H1 (cell line): ENCODE measurements around the gene NUBPL. TPM values are rescaled to one million over a fixed set of nuclear protein-coding genes. Genes with fewer than 3 reads are reported as not detected.

Experiments used
- CTCF ChIA-PET: fragments of 300-600 bp; sonication (Branson Sonifier 250); formaldehyde crosslinking; loops from one replicate; lab custom pipeline; 2021; ENCODE audit not compliant: partially characterized antibody; lab: Charles Lee
- POLR2A ChIA-PET: fragments of 300-600 bp; sonication (Branson Sonifier 250); formaldehyde crosslinking; loops from one replicate; lab custom pipeline; 2021; ENCODE audit warnings: inconsistent platforms; ENCODE audit not compliant: partially characterized antibody; lab: Charles Lee
- DNase-seq, 2 experiments: peaks; one replicate each; pipeline versions ENCODE4 v3.0.0 to v3.0.0-alpha.2; 2010 to 2022; ENCODE audit warnings: low spot score in 2 of 2, low read depth in 1 of 2, mixed read lengths in 1 of 2
- FAIRE-seq: peaks from 2 replicates; lab custom pipeline; 2011; peaks lifted over from hg19 to GRCh38; lab: Jason Lieb, UNC
- H2AFZ ChIP-seq: 2 replicates; pipeline ENCODE4 v1.8.1; 2012; ENCODE audit warnings: low read length, inconsistent platforms
- H2AK5ac ChIP-seq: 2 replicates; pipeline ENCODE4 v1.6.1; 2013; ENCODE audit warnings: low read depth, low read length
- H2BK120ac ChIP-seq: replicated peaks from 2 replicates; pipeline ENCODE3; 2013; ENCODE audit warnings: low read depth, low read length, inconsistent platforms
- H2BK12ac ChIP-seq: 2 replicates; pipeline ENCODE4 v1.6.1; 2013; ENCODE audit warnings: low read depth, low read length
- H2BK15ac ChIP-seq: 2 replicates; pipeline ENCODE4 v1.6.1; 2013; ENCODE audit warnings: low read length
- H2BK20ac ChIP-seq: 2 replicates; pipeline ENCODE4 v1.6.1; 2013; ENCODE audit warnings: low read length
- H2BK5ac ChIP-seq: 2 replicates; pipeline ENCODE4 v1.6.1; 2013; ENCODE audit warnings: low read depth, low read length
- H3K14ac ChIP-seq: 2 replicates; pipeline ENCODE4 v1.6.1; 2013; ENCODE audit warnings: inconsistent platforms; ENCODE audit not compliant: insufficient read length
- H3K18ac ChIP-seq: 2 replicates; pipeline ENCODE4 v1.6.1; 2013; ENCODE audit warnings: low read length; ENCODE audit errors: extremely low read depth
- H3K23ac ChIP-seq: 2 replicates; pipeline ENCODE4 v1.6.1; 2013; ENCODE audit warnings: inconsistent platforms; ENCODE audit not compliant: insufficient read length
- H3K23me2 ChIP-seq: 2 replicates; pipeline ENCODE4 v1.6.1; 2013; ENCODE audit warnings: low read depth, low read length
- H3K27ac ChIP-seq: 2 replicates; pipeline ENCODE4 v1.6.1; 2011; ENCODE audit warnings: low read depth, low read length, inconsistent platforms
- H3K27me3 ChIP-seq, 4 experiments: replicated peaks in 1 of 4; 1 replicate in 1 of 4; 2 replicates in 3 of 4; pipeline versions ENCODE4 v1.6.1 to v1.8.1; 2011 to 2013; ENCODE audit warnings: low read length in 3 of 4, mild to moderate bottlenecking in 3 of 4, inconsistent platforms in 2 of 4, mixed read lengths in 2 of 4, moderate library complexity in 1 of 4; ENCODE audit not compliant: control insufficient read depth in 3 of 4, insufficient read depth in 3 of 4; ENCODE audit errors: extremely low read depth in 1 of 4
- H3K36me3 ChIP-seq, 4 experiments: 2 replicates each; pipeline versions ENCODE4 v1.6.1 to v1.8.1; 2011 to 2013; ENCODE audit warnings: mild to moderate bottlenecking in 4 of 4, low read length in 3 of 4, moderate library complexity in 2 of 4, control low read depth in 1 of 4, inconsistent platforms in 1 of 4; ENCODE audit not compliant: insufficient read depth in 4 of 4, control insufficient read depth in 2 of 4
- H3K4ac ChIP-seq: replicated peaks from 2 replicates; pipeline ENCODE3; 2013; ENCODE audit warnings: low read length, low read depth, mixed read lengths, inconsistent platforms; ENCODE audit not compliant: insufficient read length
- H3K4me1 ChIP-seq, 4 experiments: replicated peaks in 1 of 4; 1 replicate in 1 of 4; 2 replicates in 3 of 4; pipeline versions ENCODE4 v1.6.1 to v1.8.1; 2011 to 2013; ENCODE audit warnings: low read length in 3 of 4, inconsistent platforms in 2 of 4, mixed read lengths in 1 of 4; ENCODE audit not compliant: insufficient read depth in 4 of 4, control insufficient read depth in 3 of 4
- H3K4me2 ChIP-seq, 2 experiments: 2 replicates each; pipeline versions ENCODE4 v1.6.1 to v1.8.1; 2011 to 2013; ENCODE audit warnings: low read depth in 2 of 2, low read length in 2 of 2, control low read depth in 1 of 2, inconsistent platforms in 1 of 2, mild to moderate bottlenecking in 1 of 2; ENCODE audit not compliant: insufficient read depth in 1 of 2
- H3K4me3 ChIP-seq, 4 experiments: fragments of 200-600, 300-600 bp in 1 of 4; sonication (generic), shearing (Covaris generic), sonication (Bioruptor Twin) in 1 of 4; 2 replicates each; pipeline versions ENCODE4 v1.5.1 to v1.8.1; 2011 to 2016; ENCODE audit warnings: low read length in 4 of 4, low read depth in 3 of 4, control low read depth in 2 of 4, inconsistent platforms in 2 of 4, mild to moderate bottlenecking in 2 of 4, mixed read lengths in 1 of 4, moderate library complexity in 1 of 4; ENCODE audit not compliant: insufficient read depth in 2 of 4; ENCODE audit errors: extremely low read depth in 1 of 4
- H3K56ac ChIP-seq: replicated peaks from 2 replicates; pipeline ENCODE3; 2013; ENCODE audit warnings: low read depth, mild to moderate bottlenecking, mixed read lengths, low read length, inconsistent platforms; ENCODE audit not compliant: insufficient read length
- H3K79me1 ChIP-seq: 2 replicates; pipeline ENCODE4 v1.6.1; 2013; ENCODE audit warnings: low read depth, low read length, control low read depth
- H3K79me2 ChIP-seq, 2 experiments: 2 replicates each; pipeline versions ENCODE4 v1.6.1 to v1.8.1; 2012 to 2013; ENCODE audit warnings: low read length in 2 of 2, mild to moderate bottlenecking in 2 of 2, inconsistent platforms in 1 of 2; ENCODE audit not compliant: insufficient read depth in 2 of 2, control insufficient read depth in 1 of 2
- H3K9ac ChIP-seq, 4 experiments: replicated peaks in 1 of 4; 1 replicate in 1 of 4; 2 replicates in 3 of 4; pipeline versions ENCODE4 v1.6.1 to v1.8.1; 2011 to 2013; ENCODE audit warnings: low read depth in 3 of 4, low read length in 3 of 4, control low read depth in 2 of 4, mild to moderate bottlenecking in 2 of 4, moderate library complexity in 2 of 4, inconsistent platforms in 1 of 4; ENCODE audit errors: extremely low read depth in 1 of 4
- H3K9me3 ChIP-seq, 2 experiments: 2 replicates each; pipeline versions ENCODE4 v1.6.1 to v1.8.1; 2012 to 2013; ENCODE audit warnings: mild to moderate bottlenecking in 2 of 2, moderate library complexity in 2 of 2, control low read depth in 1 of 2, inconsistent platforms in 1 of 2, low read depth in 1 of 2, low read length in 1 of 2, mixed read lengths in 1 of 2; ENCODE audit not compliant: insufficient read depth in 2 of 2
- H4K20me1 ChIP-seq, 2 experiments: replicated peaks in 1 of 2; 2 replicates each; pipeline versions ENCODE3 to v1.8.1; 2011 to 2013; ENCODE audit warnings: inconsistent platforms in 2 of 2, low read length in 2 of 2, mild to moderate bottlenecking in 1 of 2; ENCODE audit not compliant: insufficient read depth in 2 of 2, control insufficient read depth in 1 of 2
- H4K5ac ChIP-seq: 2 replicates; pipeline ENCODE4 v1.6.1; 2013; ENCODE audit warnings: low read length, low read depth, mixed read lengths, inconsistent platforms; ENCODE audit not compliant: insufficient read length
- H4K8ac ChIP-seq: 2 replicates; pipeline ENCODE4 v1.8.0; 2013; ENCODE audit warnings: mild to moderate bottlenecking, moderate library complexity, low read length, inconsistent platforms; ENCODE audit not compliant: insufficient read depth; ENCODE audit errors: extremely low read depth
- H4K91ac ChIP-seq: replicated peaks from 2 replicates; pipeline ENCODE3; 2013; ENCODE audit warnings: low read length, mixed read lengths, inconsistent platforms; ENCODE audit not compliant: insufficient read length
- EZH2 ChIP-seq: fragments of 200-600 bp; sonication (generic); IDR thresholded peaks from 2 replicates; pipeline ENCODE4 v1.7.1; 2012; ENCODE audit warnings: low read depth, mild to moderate bottlenecking, moderate library complexity, low read length, inconsistent platforms; ENCODE audit not compliant: severe bottlenecking
- POLR2AphosphoS5 ChIP-seq: IDR thresholded peaks from 2 replicates; pipeline ENCODE4 v1.6.1; 2011; ENCODE audit warnings: low read depth, low read length
- SIRT6 ChIP-seq: IDR thresholded peaks from one replicate; pipeline ENCODE4 v1.7.1; 2012; ENCODE audit warnings: low read length, inconsistent platforms
- WGBS, 2 experiments: shearing (Covaris generic) in 1 of 2; methylation state at CpG; one replicate each; pipeline versions ENCODE4 v1.1.6 to v1.1.7; 2013 to 2015; ENCODE audit warnings: low lambda C conversion rate in 2 of 2, mixed read lengths in 2 of 2, inconsistent platforms in 1 of 2, low coverage in 1 of 2, missing lambda C conversion rate in 1 of 2; ENCODE audit not compliant: insufficient replicate concordance in 2 of 2, insufficient coverage in 1 of 2, insufficient read length in 1 of 2; ENCODE audit errors: extremely low coverage in 1 of 2, missing lambda C conversion rate in 1 of 2; 5-methylcytosine and 5-hydroxymethylcytosine counted together
- polyA plus RNA-seq, 7 experiments: library from polyadenylated mRNA; depleted of rRNA in 3 of 7; stranded (reverse) in 5 of 7; unstranded in 2 of 7; fragments of >200 nt in 5 of 7; fragments of 200-250 nt in 2 of 7; gene quantifications; 1 replicate in 5 of 7; 2 replicates in 1 of 7; 4 replicates in 1 of 7; pipeline versions ENCODE4 v1.2.1 to v1.2.3, GENCODE V29; 2011 to 2013; ENCODE audit warnings: missing spikeins in 2 of 7, mixed read lengths in 2 of 7
- total RNA-seq: library from RNA; stranded (reverse); fragmentation: NEBNext Ultra II Directional; extraction: Animal tissue kit (Norgen Biotek cat#: 25700); gene quantifications from 2 replicates; pipeline ENCODE4 v1.2.1, GENCODE V29; 2021

The NUBPL gene
- total and polyA plus RNA-seq, 2 of the 8 experiments (the other 6 are each of a cell fraction or from before 2014, with no cell fraction given), result 1.6 to 6.8 TPM

GRCh38 chr14:31770271-31770670 lies 209.1 kb downstream of the NUBPL start:
- Histone ChIP-seq H3K79me1 (no peaks in the 10 kb centered on the region), H2AK5ac (no peak overlapping the region), H3K14ac (no peak overlapping the region), H3K4me1 (no peaks in the 10 kb centered on the region), H3K9ac (no peak overlapping the region), H3K23me2 (no peaks in the 10 kb centered on the region), H3K36me3 (no peaks in the 10 kb centered on the region), H3K4me2 (no peak overlapping the region), H2BK12ac (no peak overlapping the region), H3K4ac (no peak overlapping the region), H3K23ac (no peak overlapping the region), H4K91ac (no peak overlapping the region), H3K79me2 (no peaks in the 10 kb centered on the region), H2BK15ac (no peak overlapping the region), H4K8ac (no peak overlapping the region), H3K9me3 (peaks cover 11 to 16% of the 10 kb centered on the region in 2 experiments; a peak in 2 of 4 replicates), H3K27ac (no peak overlapping the region), H3K27me3 (no peaks in the 10 kb centered on the region), H4K20me1 (no peaks in the 10 kb centered on the region), H3K18ac (no peak overlapping the region), H3K56ac (no peak overlapping the region), H3K4me3 (no peak overlapping the region), H4K5ac (no peak overlapping the region), H2AFZ (no peak overlapping the region), H2BK120ac (no peak overlapping the region), H2BK5ac (no peak overlapping the region), H2BK20ac (no peak overlapping the region)
- WGBS, 2 experiments, result 94% methylated on average over 4 of the region's 4 CpGs; no CpG with 5 or more reads in 1 of the 2 experiments
- FAIRE-seq (no peak), DNase-seq (no peak)
- POLR2A ChIA-PET, result no interaction called here
- CTCF ChIA-PET, result no interaction called here
- TF ChIP-seq POLR2AphosphoS5 (no peak), EZH2 (no peak), SIRT6 (no peak)
